H9 (cell line): Measurements from ENCODE around the gene TCERG1L. TPM values are rescaled to one million over a fixed set of nuclear protein-coding genes. Genes with fewer than 3 reads are reported as not detected.

Source experiments
- DNase-seq: peaks from one replicate; pipeline ENCODE4 v3.0.0-alpha.2; 2017
- H2AFZ ChIP-seq: one replicate; pipeline ENCODE4 v1.6.1; 2013; ENCODE audit warnings: mild to moderate bottlenecking, low read length, control low read depth, moderate library complexity
- H2AK5ac ChIP-seq: 2 replicates; pipeline ENCODE4 v1.6.1; 2013; ENCODE audit warnings: low read length, control low read depth, mixed read lengths; ENCODE audit not compliant: insufficient read length
- H2BK120ac ChIP-seq: one replicate; pipeline ENCODE4 v1.6.1; 2013; ENCODE audit warnings: low read depth, mild to moderate bottlenecking, low read length, control low read depth, inconsistent platforms; ENCODE audit not compliant: poor library complexity, severe bottlenecking
- H2BK12ac ChIP-seq: 2 replicates; pipeline ENCODE4 v1.6.1; 2013; ENCODE audit warnings: low read length, control low read depth, mixed read lengths, low read depth; ENCODE audit not compliant: insufficient read length
- H2BK15ac ChIP-seq: 2 replicates; pipeline ENCODE4 v1.6.1; 2013; ENCODE audit warnings: low read depth, low read length, control low read depth
- H2BK20ac ChIP-seq: one replicate; pipeline ENCODE4 v1.6.1; 2013; ENCODE audit warnings: low read depth, mild to moderate bottlenecking, low read length, control low read depth, inconsistent platforms; ENCODE audit not compliant: poor library complexity, severe bottlenecking
- H2BK5ac ChIP-seq: 2 replicates; pipeline ENCODE4 v1.6.1; 2013; ENCODE audit warnings: low read length, control low read depth, mixed read lengths; ENCODE audit not compliant: insufficient read length
- H3K14ac ChIP-seq: 2 replicates; pipeline ENCODE4 v1.6.1; 2013; ENCODE audit warnings: low read length, control low read depth; ENCODE audit not compliant: insufficient read depth
- H3K18ac ChIP-seq: 2 replicates; pipeline ENCODE4 v1.6.1; 2013; ENCODE audit warnings: low read depth, mild to moderate bottlenecking, mixed read lengths, low read length, control low read depth; ENCODE audit not compliant: insufficient read length
- H3K23ac ChIP-seq: 2 replicates; pipeline ENCODE4 v1.6.1; 2013; ENCODE audit warnings: low read length, control low read depth, mixed read lengths, low read depth; ENCODE audit not compliant: insufficient read length
- H3K23me2 ChIP-seq: 2 replicates; pipeline ENCODE4 v1.6.1; 2013; ENCODE audit warnings: low read depth, mild to moderate bottlenecking, mixed read lengths, low read length, control low read depth; ENCODE audit not compliant: insufficient read length, poor library complexity, severe bottlenecking
- H3K27ac ChIP-seq: 2 replicates; pipeline ENCODE4 v1.5.1; 2013; ENCODE audit warnings: low read length, control low read depth, mixed read lengths, low read depth; ENCODE audit not compliant: insufficient read length
- H3K27me3 ChIP-seq: 2 replicates; pipeline ENCODE4 v1.6.1; 2013; ENCODE audit warnings: low read length, control low read depth, inconsistent platforms; ENCODE audit not compliant: insufficient read depth
- H3K4ac ChIP-seq: 2 replicates; pipeline ENCODE4 v1.6.1; 2013; ENCODE audit warnings: low read depth, mild to moderate bottlenecking, control low read depth, inconsistent platforms, low read length, moderate library complexity
- H3K4me1 ChIP-seq: 2 replicates; pipeline ENCODE4 v1.6.1; 2013; ENCODE audit warnings: low read length, control low read depth, inconsistent platforms; ENCODE audit not compliant: insufficient read depth
- H3K4me2 ChIP-seq: 2 replicates; pipeline ENCODE4 v1.6.1; 2013; ENCODE audit warnings: low read length, control low read depth, mixed read lengths; ENCODE audit not compliant: insufficient read length, insufficient read depth
- H3K56ac ChIP-seq: 2 replicates; pipeline ENCODE4 v1.6.1; 2013; ENCODE audit warnings: low read depth, mild to moderate bottlenecking, mixed read lengths, low read length, control low read depth; ENCODE audit not compliant: insufficient read length
- H3K79me1 ChIP-seq: 2 replicates; pipeline ENCODE4 v1.6.1; 2013; ENCODE audit warnings: low read depth, mild to moderate bottlenecking, moderate library complexity, low read length, control low read depth, inconsistent platforms; ENCODE audit not compliant: insufficient read depth, poor library complexity, severe bottlenecking
- H3K79me2 ChIP-seq: 2 replicates; pipeline ENCODE4 v1.6.1; 2013; ENCODE audit warnings: low read length, control low read depth, inconsistent platforms; ENCODE audit not compliant: insufficient read depth
- H3K9ac ChIP-seq: 2 replicates; pipeline ENCODE4 v1.6.1; 2013; ENCODE audit warnings: low read length, control low read depth, mixed read lengths; ENCODE audit not compliant: insufficient read length; ENCODE audit errors: extremely low read depth
- H3K9me3 ChIP-seq: one replicate; pipeline ENCODE4 v1.6.1; 2013; ENCODE audit warnings: low read depth, low read length, inconsistent platforms; ENCODE audit not compliant: control insufficient read depth
- H3T11ph ChIP-seq: one replicate; pipeline ENCODE4 v1.6.1; 2013; ENCODE audit warnings: mild to moderate bottlenecking, low read length, control low read depth, inconsistent platforms
- H4K20me1 ChIP-seq: one replicate; pipeline ENCODE4 v1.6.1; 2013; ENCODE audit not compliant: control insufficient read depth, insufficient read length, insufficient read depth
- H4K5ac ChIP-seq: 2 replicates; pipeline ENCODE4 v1.6.1; 2013; ENCODE audit warnings: low read depth, mild to moderate bottlenecking, mixed read lengths, low read length, control low read depth; ENCODE audit not compliant: insufficient read length
- H4K8ac ChIP-seq: replicated peaks from 2 replicates; pipeline ENCODE4 v1.6.1; 2013; ENCODE audit warnings: low read length, control low read depth, mixed read lengths, low read depth; ENCODE audit not compliant: insufficient read length
- H4K91ac ChIP-seq: 2 replicates; pipeline ENCODE4 v1.6.1; 2013; ENCODE audit warnings: low read depth, mild to moderate bottlenecking, moderate library complexity, mixed read lengths, low read length, control low read depth; ENCODE audit not compliant: insufficient read length
- H3K27ac Mint-ChIP-seq, 3 experiments: 2 replicates in 2 of 3; 3 replicates in 1 of 3; pipeline ENCODE4 v1.8.0; 2020 to 2021; ENCODE audit warnings: mixed read lengths in 3 of 3, mild to moderate bottlenecking in 1 of 3, moderate library complexity in 1 of 3
- H3K27me3 Mint-ChIP-seq: 2 replicates; pipeline ENCODE4 v1.8.0; 2021; ENCODE audit warnings: low read depth, mild to moderate bottlenecking, moderate library complexity, mixed read lengths
- H3K36me3 Mint-ChIP-seq, 3 experiments: 2 replicates in 2 of 3; 3 replicates in 1 of 3; pipeline ENCODE4 v1.8.0; 2020 to 2021; ENCODE audit warnings: low read depth in 3 of 3, mixed read lengths in 3 of 3; ENCODE audit not compliant: insufficient read depth in 1 of 3
- H3K4me1 Mint-ChIP-seq, 2 experiments: 2 replicates each; pipeline ENCODE4 v1.8.0; 2020; ENCODE audit warnings: mixed read lengths in 2 of 2
- H3K4me3 Mint-ChIP-seq, 2 experiments: 2 replicates in 1 of 2; 3 replicates in 1 of 2; pipeline ENCODE4 v1.8.0; 2020 to 2021; ENCODE audit warnings: mild to moderate bottlenecking in 2 of 2, mixed read lengths in 2 of 2, moderate library complexity in 1 of 2
- H3K9me3 Mint-ChIP-seq, 2 experiments: 2 replicates in 1 of 2; 3 replicates in 1 of 2; pipeline ENCODE4 v1.8.0; 2020; ENCODE audit warnings: mild to moderate bottlenecking in 2 of 2, mixed read lengths in 2 of 2, moderate library complexity in 1 of 2
- WGBS: extraction: QIAGEN DNeasy Blood & Tissue Kit; methylation state at CpG from one replicate; pipeline ENCODE4 v1.1.7; 2013; ENCODE audit warnings: missing lambda C conversion rate, low lambda C conversion rate, mixed read lengths; ENCODE audit not compliant: insufficient read length; ENCODE audit errors: extremely low coverage; 5-methylcytosine and 5-hydroxymethylcytosine counted together
- total RNA-seq: library from RNA; stranded (reverse); gene quantifications from 2 replicates; pipeline ENCODE4 v1.2.1, GENCODE V29; 2021
- TF ChIP-seq, protein P1 (sequence below): fragments of 200-600 bp; sonication (generic); conservative IDR thresholded peaks from 3 replicates; pipeline ENCODE4 v1.8.0; 2021; ENCODE audit warnings: antibody characterized with exemption, mild to moderate bottlenecking

TCERG1L gene
- total RNA-seq, 1 experiment from 2014 or later, result 3.3 TPM

DNA sequence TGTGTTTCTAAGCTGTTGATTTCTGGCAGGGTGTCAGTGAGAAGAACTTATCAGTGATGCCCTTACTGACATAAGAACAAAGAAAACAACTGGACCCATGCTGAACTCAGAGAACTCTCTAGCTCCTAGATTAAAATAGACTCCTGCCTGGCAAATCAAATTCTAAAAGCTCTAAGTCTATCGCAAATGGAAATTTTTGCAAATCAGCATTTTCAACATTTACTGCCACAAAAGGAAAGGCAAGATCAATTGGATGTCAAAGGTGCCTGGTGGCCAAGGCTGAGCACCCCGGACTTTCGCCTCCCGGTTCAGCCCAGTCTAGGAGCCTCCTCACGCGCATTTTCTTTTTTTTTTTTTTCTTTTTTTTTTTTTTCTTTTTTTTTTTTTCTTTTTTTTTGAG, 251.6 kb downstream of the TCERG1L start:
- no peak for DNase-seq
- Histone ChIP-seq H4K5ac (no peak overlapping the region), H3K79me1 (no peaks in the 10 kb centered on the region), H2BK12ac (no peak overlapping the region), H2BK15ac (no peak overlapping the region), H3K27me3 (no peaks in the 10 kb centered on the region; the same call in 1 of the 2 replicates), H4K91ac (no peak overlapping the region), H3K56ac (no peak overlapping the region), H3K27ac (no peak overlapping the region), H3K9me3 (no peaks in the 10 kb centered on the region), H2AFZ (no peak overlapping the region), H3K18ac (no peak overlapping the region), H3K23me2 (no peaks in the 10 kb centered on the region), H2BK120ac (no peak overlapping the region), H3K4me2 (no peak overlapping the region), H3T11ph (no peak overlapping the region), H3K14ac (no peak overlapping the region), H4K20me1 (no peaks in the 10 kb centered on the region), H3K23ac (no peak overlapping the region), H2BK20ac (no peak overlapping the region), H3K9ac (no peak overlapping the region), H3K4ac (no peak overlapping the region), H2AK5ac (no peak overlapping the region), H4K8ac (no peak overlapping the region), H3K4me1 (no peaks in the 10 kb centered on the region), H2BK5ac (no peak overlapping the region), H3K79me2 (no peaks in the 10 kb centered on the region)
- Mint-ChIP-seq H3K4me3 (no peak overlapping the region), H3K9me3 (peaks cover 18 to 19% of the 10 kb centered on the region in 2 experiments), H3K27ac (no peak overlapping the region), H3K4me1 (peaks cover 30 to 31% of the 10 kb centered on the region in 2 experiments), H3K36me3 (peaks cover 10 to 17% (median 13%) of the 10 kb centered on the region in 3 experiments; a peak in 6 of 7 replicates), H3K27me3 (peaks cover 10% of the 10 kb centered on the region; the same call in 1 of the 2 replicates)
- no CpG with 5 or more reads among the region's 6 CpGs for WGBS
- TF ChIP-seq, protein P1, sequence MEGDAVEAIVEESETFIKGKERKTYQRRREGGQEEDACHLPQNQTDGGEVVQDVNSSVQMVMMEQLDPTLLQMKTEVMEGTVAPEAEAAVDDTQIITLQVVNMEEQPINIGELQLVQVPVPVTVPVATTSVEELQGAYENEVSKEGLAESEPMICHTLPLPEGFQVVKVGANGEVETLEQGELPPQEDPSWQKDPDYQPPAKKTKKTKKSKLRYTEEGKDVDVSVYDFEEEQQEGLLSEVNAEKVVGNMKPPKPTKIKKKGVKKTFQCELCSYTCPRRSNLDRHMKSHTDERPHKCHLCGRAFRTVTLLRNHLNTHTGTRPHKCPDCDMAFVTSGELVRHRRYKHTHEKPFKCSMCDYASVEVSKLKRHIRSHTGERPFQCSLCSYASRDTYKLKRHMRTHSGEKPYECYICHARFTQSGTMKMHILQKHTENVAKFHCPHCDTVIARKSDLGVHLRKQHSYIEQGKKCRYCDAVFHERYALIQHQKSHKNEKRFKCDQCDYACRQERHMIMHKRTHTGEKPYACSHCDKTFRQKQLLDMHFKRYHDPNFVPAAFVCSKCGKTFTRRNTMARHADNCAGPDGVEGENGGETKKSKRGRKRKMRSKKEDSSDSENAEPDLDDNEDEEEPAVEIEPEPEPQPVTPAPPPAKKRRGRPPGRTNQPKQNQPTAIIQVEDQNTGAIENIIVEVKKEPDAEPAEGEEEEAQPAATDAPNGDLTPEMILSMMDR, result no peak
